ENCODE results near the gene CDK16. TPM values are rescaled to one million over a fixed set of nuclear protein-coding genes. Genes with fewer than 3 reads are reported as not detected.

The CDK16 gene
- total and polyA plus RNA-seq, 5 donors, result 104 to 164 (median 116) TPM

DNA sequence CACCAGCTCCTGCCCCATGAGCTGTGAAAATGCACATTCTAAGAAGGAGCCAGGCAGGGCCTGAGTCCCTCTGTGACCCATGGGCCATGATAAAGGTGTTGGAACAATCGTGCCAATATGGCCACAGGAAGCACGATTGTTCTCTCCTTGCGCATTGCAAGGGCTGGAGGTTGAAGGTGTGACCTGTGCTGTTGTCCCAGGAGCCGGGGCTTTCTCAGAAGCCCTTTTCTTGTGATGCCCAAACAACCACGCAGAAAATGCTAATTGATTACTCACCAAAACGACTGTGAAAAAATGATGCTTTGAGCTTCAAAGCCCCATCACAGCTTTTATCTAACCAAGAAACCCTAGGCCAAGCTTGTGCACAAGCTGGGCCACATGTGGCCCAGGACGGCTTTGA lies 48.2 kb downstream of the CDK16 start:
- Histone ChIP-seq H3K27ac (ENCODE audit: low read length) (no peak overlapping the region), H3K9me3 (ENCODE audit: control insufficient read depth, low read length) (no peaks in the 10 kb centered on the region), H3K27me3 (ENCODE audit: control insufficient read depth, insufficient read depth) (no peaks in the 10 kb centered on the region), H3K4me3 (ENCODE audit: low read length) (no peak overlapping the region), H3K4me1 (ENCODE audit: control insufficient read depth, insufficient read depth, low read length) (no peaks in the 10 kb centered on the region)
- ATAC-seq, result no peak
- intact Hi-C loops (cut with DNase I), result no loop called here
- no peak for DNase-seq
- whole genome bisulfite sequencing, result 65% methylated on average over 7 of the region's 7 CpGs

DNA sequence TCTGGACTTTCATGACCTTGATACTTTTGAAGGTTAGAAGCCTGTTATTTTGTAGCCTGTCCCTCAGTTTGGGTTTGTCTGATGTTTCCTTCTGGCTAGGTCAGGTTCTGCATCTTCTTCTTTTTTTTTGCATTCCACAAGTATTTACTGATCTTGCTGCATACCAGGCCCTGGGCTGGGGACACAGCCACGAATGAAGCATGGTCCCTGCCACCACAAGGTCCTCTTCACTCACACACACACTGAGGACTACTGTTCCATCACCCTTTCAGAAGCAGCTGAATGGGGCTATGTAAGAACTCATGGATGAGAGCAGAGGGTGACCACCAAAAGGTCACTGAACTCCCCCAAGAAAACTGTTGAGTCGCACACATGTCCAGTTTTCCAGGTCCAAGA lies 53.5 kb downstream of the CDK16 start:
- DNase-seq, result no peak
- intact Hi-C loops (cut with DNase I), result no loop called here
- no peak overlapping the region for H3K4me3 ChIP-seq (ENCODE audit: low read length)
- no peaks in the 10 kb centered on the region for H3K27me3 ChIP-seq (ENCODE audit: control insufficient read depth, insufficient read depth)
- H3K27ac ChIP-seq (ENCODE audit: low read length), result no peak overlapping the region
- WGBS, result 63% methylated on average over 2 of the region's 2 CpGs
- H3K9me3 ChIP-seq (ENCODE audit: control insufficient read depth, low read length), result no peaks in the 10 kb centered on the region
- no peaks in the 10 kb centered on the region for H3K4me1 ChIP-seq (ENCODE audit: control insufficient read depth, insufficient read depth, low read length)
- no peak for ATAC-seq

DNA sequence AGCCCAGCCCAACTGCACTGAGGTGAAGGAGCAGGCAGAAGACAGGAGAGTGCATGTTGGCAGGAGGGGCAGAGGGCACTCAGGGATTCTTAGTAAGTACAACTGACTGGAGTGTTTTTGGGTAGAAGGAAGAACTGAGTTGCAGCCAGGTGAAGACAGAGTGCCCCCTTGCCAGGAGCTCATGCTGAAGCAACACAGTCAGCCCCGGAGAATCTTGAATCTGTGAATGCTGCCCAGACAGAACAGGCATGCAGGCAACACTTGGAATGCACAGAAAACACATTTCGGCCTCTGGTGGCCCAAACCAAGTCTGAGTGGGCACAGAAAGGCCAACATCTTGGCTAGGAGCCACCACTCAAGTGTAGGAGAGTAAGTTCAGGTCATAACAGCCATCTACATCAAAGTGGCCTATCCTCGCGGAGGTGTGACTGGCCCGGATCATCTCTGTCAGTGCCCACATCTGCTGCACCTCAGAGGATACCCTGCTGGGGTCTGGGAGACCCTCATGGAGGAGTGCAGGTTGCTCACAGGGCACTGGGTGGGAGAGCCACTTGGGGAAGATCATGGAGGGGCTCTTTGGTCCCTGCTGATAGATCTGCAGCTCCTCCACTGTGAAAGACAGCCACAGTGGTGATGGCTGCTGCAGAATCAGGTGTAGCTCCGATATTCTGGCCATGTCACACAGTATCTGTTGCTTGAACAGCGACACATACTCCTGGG lies 54.7 kb downstream of the CDK16 start:
- WGBS, result 79% methylated on average over 7 of the region's 7 CpGs
- no peaks in the 10 kb centered on the region for H3K4me1 ChIP-seq (ENCODE audit: control insufficient read depth, insufficient read depth, low read length)
- DNase-seq (no peak), ATAC-seq (no peak)
- no peak overlapping the region for H3K27ac ChIP-seq (ENCODE audit: low read length)
- no peaks in the 10 kb centered on the region for H3K9me3 ChIP-seq (ENCODE audit: control insufficient read depth, low read length)
- H3K27me3 ChIP-seq (ENCODE audit: control insufficient read depth, insufficient read depth), result no peaks in the 10 kb centered on the region
- H3K4me3 ChIP-seq (ENCODE audit: low read length), result no peak overlapping the region
- intact Hi-C loops (cut with DNase I), result no loop called here

GRCh38 chrX:47278691-47279090 lies 60.2 kb downstream of the CDK16 start:
- no peak overlapping the region for H3K4me3 ChIP-seq (ENCODE audit: low read length)
- no peaks in the 10 kb centered on the region for H3K27me3 ChIP-seq (ENCODE audit: control insufficient read depth, insufficient read depth)
- H3K9me3 ChIP-seq (ENCODE audit: control insufficient read depth, low read length), result no peaks in the 10 kb centered on the region
- H3K27ac ChIP-seq (ENCODE audit: low read length), result no peak overlapping the region
- H3K4me1 ChIP-seq (ENCODE audit: control insufficient read depth, insufficient read depth, low read length), result no peaks in the 10 kb centered on the region
- WGBS, result 53% methylated on average over 2 of the region's 2 CpGs
- ATAC-seq (no peak), DNase-seq (no peak)
- intact Hi-C loops (cut with DNase I), result no loop called here

Other genes starting within 250 kb of the CDK16 start
- gene RGN, start 140.2 kb upstream of the CDK16 start, total RNA-seq, result 10 to 100 TPM; 17.0 to 25.1 (median 23.2) TPM
- gene RGN, start 140.2 kb upstream of the CDK16 start, polyA plus RNA-seq, result 13.4 TPM
- 100 to 1,000 TPM; 127 to 152 (median 139) TPM for gene NDUFB11, start 74.0 kb upstream of the CDK16 start, total RNA-seq
- gene NDUFB11, start 74.0 kb upstream of the CDK16 start, polyA plus RNA-seq, result 235 TPM
- gene RBM10, start 73.5 kb upstream of the CDK16 start, total RNA-seq, result 10 to 100 TPM; 25.5 to 33.8 (median 28.2) TPM
- 22.6 TPM for gene RBM10, start 73.5 kb upstream of the CDK16 start, polyA plus RNA-seq
- gene UBA1, start 24.9 kb upstream of the CDK16 start, total RNA-seq, result 100 to 1,000 TPM; 109 to 130 (median 114) TPM
- gene UBA1, start 24.9 kb upstream of the CDK16 start, polyA plus RNA-seq, result 79.5 TPM
- gene USP11, start 14.3 kb downstream of the CDK16 start, total RNA-seq, result 10 to 100 TPM; 59.6 to 70.4 (median 60.9) TPM
- 28.3 TPM for gene USP11, start 14.3 kb downstream of the CDK16 start, polyA plus RNA-seq
- gene ZNF157, start 151.9 kb downstream of the CDK16 start, total RNA-seq, result under 1 TPM in 2 of 4 donors, not detected in 2; 0.09 to 0.29 TPM
- gene ZNF157, start 151.9 kb downstream of the CDK16 start, polyA plus RNA-seq, result 0.09 TPM

Measured in right cardiac atrium (tissue), 5 donors.